Measurements from ENCODE around the gene HIC2.
"Not testable (repeated sequence)": the region's sequence is repeated elsewhere in the genome, so short reads cannot be mapped to it uniquely, and the experiment has no call there.

The HIC2 gene

GRCh38 chr22:21450858-21451353 lies 33.7 kb downstream of the HIC2 start:
- DNase-seq = no peak

GRCh38 chr22:21451545-21452520 lies 34.7 kb downstream of the HIC2 start:
- DNase-seq = no peak

- not testable (repeated sequence) for DNase-seq
Observed at GRCh38 chr22:21452666-21453065, 35.5 kb downstream of the HIC2 start.

- not testable (repeated sequence) for DNase-seq
Observed at GRCh38 chr22:21454998-21455333, 37.8 kb downstream of the HIC2 start.

GRCh38 chr22:21455334-21456089 lies 38.3 kb downstream of the HIC2 start:
- DNase-seq = no peak

GRCh38 chr22:21457023-21457787 lies 40.0 kb downstream of the HIC2 start:
- no peak for DNase-seq

GRCh38 chr22:21462672-21463071 lies 45.5 kb downstream of the HIC2 start:
- not testable (repeated sequence) for DNase-seq

- not testable (repeated sequence) for DNase-seq
Observed at GRCh38 chr22:21467337-21468193, 50.4 kb downstream of the HIC2 start, which contains the start of gene TMEM191C. TMEM191C (plus strand) TSS chr22:21467387; CDS start chr22:21467460, 73 bp downstream.

GRCh38 chr22:21468194-21469096 lies 51.3 kb downstream of the HIC2 start:
- not testable (repeated sequence) for DNase-seq

- DNase-seq = not testable (repeated sequence)
Observed at GRCh38 chr22:21469097-21469994, 52.2 kb downstream of the HIC2 start.

GRCh38 chr22:21472984-21473383 lies 55.8 kb downstream of the HIC2 start:
- DNase-seq = not testable (repeated sequence)

- not testable (repeated sequence) for DNase-seq
Observed at GRCh38 chr22:21473664-21474063, 56.5 kb downstream of the HIC2 start.

- DNase-seq = not testable (repeated sequence)
Observed at GRCh38 chr22:21484039-21484438, 66.9 kb downstream of the HIC2 start.

- DNase-seq = not testable (repeated sequence)
Observed at GRCh38 chr22:21487723-21488122, 70.6 kb downstream of the HIC2 start.

GRCh38 chr22:21489149-21489680 lies 72.0 kb downstream of the HIC2 start:
- not testable (repeated sequence) for DNase-seq

- DNase-seq = not testable (repeated sequence)
Observed at GRCh38 chr22:21490556-21490955, 73.4 kb downstream of the HIC2 start.

GRCh38 chr22:21492271-21492670 lies 75.1 kb downstream of the HIC2 start:
- not testable (repeated sequence) for DNase-seq

- not testable (repeated sequence) for DNase-seq
Observed at GRCh38 chr22:21493789-21494782, 76.9 kb downstream of the HIC2 start.

Data from NCI-H446 (cell line).